ENCODE measurements around the gene ANO1.

The ANO1 gene

DNA sequence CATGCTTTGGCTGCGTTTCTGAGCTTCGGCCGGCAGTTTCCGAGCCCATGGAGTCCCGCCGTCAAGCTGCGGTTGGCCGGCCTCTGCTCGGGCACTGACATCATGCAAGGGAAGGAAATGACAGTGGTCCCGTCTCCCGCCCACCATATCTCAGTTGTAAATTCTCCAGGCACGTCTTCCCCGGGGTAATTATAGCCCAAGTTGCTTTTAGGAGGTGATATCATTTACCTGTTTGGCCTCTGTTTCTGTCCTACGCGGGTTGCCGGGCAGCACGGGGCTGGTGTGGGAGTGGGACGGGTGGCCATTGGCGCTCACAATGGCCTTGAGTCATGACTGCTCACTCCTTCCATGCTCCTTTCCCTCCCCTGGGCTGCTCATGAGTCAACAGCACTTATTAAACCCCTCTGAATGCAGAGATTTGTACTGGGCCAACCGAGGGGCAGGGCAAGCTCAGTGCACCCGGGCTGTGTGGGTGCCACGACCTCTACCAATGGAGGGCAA, 4.2 kb upstream of the ANO1 start:
- no peak for DNase-seq

DNA sequence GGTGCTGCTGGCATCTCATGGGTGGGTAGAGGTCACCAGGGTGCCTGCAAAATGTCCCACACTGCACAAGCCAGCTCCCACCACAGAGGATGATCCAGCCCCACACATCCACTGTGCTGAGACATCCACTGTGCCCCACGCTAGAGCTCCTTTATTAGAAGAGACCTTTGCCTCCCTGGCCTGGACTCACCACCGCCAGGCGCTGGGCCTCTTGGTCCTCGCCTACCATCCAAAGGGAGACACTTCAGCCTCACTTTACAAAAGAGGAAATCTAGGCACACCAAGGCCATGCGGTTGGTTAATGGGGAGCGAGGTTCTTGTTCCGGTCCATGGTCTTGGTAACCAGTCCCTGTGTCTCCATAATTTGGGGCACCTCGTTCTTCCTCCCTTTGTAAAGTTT, 3.4 kb upstream of the ANO1 start:
- no peak for DNase-seq

DNA sequence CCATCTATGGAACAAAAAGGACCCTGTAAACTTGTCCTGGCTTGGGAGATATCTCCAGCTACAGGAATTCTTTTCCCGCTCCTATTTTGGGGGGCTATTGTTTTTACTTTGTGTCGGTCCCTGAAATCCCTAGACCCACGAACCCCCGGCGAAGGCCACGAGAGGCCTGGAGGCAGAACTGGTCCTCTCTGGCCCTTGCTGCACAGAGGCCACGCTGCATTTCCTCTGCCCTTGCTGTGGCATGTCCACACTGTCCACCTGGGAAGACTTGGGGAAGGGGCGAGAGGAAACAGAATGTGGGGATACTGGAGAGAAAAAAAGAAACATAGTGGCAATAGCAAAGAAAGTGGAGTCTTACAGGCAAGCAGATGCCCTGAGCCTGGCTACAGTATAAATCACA, 2.3 kb upstream of the ANO1 start:
- no peak for DNase-seq

DNA sequence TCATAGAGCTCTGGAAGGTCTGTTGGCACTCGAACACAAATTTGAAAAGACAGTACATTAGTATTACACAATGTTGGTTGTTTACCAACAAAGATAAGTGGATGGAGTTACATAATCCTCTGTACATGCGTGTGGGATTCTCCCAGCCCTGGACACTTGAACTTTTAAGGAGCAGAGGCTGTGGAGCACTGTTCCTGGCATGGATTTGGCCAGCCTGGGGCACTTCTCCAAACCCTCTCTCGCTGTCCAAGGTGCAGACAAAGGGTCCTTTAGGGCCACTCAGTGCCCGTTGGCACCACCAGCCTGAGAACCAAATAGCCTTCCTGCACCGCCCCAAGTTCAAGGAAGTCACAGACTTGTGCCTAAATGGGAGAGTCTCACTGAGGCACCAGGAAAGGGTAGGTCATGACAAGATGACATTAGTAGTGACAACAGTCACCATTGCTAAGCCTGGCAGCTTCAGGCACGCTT, 1.6 kb upstream of the ANO1 start:
- DNase-seq, result no peak

DNA sequence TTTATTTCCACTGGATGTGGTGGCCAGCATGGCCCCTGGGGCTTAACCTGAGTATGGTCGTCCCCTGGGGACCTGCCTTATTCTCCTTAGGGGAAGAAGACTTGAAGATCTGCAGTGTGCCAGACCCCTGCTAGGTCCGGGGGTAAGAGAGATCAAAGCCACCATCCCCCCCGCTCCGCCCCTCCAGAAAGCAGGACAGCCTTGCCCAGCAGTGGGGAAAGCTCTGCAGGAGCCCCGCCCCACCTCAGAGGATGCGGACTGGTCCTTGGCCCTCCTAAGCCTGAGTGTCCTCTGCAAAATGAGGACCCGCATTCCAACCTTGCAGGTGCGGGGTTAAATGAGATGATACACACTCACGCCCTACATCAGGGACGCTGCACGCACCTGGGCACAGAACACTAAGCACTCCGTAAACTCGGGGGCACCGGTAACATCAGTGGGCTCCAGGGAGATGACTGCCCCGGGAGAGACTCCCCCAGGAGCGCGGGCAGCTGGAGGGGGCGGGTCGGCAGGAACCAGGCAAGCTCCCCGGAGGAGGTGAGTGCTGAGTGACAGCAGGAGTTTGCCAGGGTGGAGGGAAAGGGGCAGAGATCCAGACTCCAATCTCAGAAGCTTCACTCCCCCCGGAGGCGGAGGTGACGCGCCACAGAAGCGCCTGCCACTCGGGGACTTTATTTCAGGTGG, 564 bp upstream of the ANO1 start:
- no peak for DNase-seq

DNA sequence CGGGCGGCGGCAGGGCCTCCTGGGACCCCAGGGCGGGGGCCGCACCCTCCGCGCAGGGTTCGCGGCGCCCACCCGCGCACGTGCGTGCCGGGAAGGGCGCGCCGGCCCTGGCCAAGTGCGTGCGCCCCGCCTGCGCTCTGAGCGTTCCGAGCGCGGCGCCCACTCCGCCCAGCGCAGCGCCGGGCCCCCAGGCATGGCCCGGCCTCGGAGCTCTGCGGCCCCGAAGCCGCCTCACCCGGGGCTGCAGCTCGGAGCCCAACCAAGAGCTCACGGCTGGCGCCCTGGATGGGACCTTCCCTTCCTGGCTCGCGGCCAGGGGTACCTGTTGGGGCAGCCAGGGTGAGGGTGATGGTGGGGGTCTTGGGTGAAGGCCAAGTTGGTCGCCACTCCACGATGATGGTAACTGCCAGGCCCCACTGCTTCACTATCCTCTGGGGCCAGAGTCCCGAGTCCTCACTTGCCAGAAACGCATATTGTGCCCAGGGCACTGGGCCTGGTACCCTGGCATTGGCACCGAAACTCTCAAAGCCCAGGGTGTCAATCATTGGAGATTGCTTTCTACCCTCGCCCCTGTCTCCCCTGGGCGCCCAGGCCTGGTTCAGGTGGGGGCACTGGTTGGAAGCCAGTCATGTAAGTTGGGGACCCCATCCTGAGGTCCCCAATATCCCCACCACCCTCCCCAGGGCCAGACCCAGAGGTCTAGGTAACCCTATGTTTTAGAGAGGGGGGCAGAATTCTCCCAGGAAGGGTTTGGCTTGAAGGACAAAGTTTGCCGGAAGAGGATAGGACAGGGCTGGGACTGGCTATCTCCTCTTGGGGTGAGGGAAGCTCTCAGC, 882 bp downstream of the ANO1 start:
- no peak for DNase-seq

DNA sequence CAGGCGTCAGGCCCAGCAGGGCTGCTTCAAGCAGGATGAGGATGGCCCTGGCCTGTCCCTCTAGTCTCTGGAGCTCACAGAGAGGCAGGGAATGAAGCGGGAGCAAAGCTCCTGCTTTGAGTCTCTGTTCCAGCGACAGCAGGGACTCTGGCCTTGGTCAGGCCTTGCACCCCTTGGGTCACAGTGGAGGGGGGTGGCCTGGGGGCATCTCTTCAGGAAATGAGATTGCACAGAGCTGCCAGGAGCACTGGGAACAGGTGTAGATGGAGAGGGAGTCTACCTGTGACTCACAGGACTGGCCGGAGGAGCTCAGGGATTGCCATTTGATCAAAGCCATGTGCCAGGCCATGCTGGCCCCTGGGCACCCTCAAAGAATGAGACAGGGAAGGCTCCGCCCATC, 1.6 kb downstream of the ANO1 start:
- DNase-seq, result no peak

DNA sequence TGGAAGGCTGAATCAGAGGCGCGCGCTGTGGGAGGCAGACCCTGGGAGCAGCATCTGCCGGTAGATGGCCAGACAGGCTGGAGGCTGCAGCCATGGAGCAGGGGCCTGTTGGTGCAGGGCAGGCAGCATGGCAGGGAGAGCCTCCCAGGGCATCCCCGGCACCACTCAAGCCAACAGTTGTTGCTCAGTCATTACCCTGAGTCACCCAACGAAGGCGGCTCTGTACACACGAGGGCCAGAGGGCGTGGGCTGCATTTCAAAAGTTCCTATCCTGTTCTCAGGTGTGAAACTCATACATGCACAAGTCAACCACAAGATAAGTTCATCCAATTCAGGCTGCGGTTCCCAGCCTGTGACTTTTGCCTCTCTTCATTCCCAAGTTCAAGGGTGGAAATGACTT, 2.6 kb downstream of the ANO1 start:
- DNase-seq, result no peak

DNA sequence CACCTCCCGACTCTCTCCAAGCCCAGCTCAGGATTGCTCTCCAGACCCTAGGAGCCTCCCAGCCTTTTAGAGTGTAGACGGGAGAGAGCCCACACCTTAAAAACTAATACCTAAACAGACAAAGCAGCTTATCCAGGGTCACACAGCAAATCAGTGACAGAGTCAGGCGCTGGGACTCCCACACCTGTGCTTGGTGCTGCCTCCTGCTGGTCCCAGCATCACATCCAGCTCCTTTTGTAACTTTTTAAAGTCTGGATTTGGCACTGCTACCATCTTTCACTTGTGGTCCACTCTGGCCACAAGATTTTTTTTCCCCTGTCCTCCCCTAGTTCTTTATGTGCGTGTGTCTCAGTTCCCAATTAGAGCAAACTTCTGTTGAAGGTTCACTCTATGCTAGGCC, 4.7 kb downstream of the ANO1 start:
- no peak for DNase-seq

DNA sequence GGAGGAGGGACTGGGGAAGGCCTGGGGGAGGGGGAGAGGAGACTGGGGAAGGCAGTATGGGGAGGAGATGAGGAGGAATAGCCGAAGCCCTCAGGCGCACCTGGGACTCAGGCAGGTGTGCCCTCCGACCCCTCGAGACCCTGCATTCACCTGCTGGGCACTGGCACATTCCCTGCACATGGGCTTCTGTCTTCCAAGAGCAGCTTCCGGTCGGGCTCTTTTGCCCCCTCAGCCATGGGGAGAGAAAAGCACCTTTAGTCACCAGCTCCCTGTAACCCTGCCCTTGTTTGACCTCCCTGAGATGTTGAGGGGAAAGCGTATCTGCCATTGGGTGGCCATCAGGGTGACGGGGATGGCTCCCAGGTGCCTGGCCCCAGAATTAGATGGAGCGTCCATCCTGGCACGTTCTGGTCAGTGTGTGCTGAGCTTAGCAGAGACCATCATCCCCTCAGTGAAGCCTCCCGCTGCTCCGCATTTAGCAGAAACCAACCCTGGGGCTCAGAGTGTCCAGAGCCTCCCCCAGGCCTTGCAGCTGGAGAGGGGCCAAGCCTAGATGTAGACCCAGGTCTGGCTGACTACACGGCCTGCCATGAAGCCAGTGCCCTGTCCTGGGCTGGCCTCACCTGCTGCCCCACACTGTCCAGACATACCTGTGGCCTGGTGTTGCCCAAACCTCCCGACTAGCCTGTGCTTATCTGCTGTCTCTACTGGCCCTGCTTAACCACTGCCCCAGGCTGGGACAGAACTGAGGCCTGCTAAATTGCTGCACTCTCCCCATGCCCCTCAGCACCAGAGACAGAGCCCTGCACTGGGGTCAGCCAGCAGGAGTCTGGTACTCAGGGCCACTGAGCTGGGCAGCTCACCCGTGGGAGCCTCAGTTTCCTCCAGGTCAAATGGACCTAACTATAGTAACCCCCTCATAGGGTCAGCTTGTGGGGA, 6.2 kb downstream of the ANO1 start:
- no peak for DNase-seq

DNA sequence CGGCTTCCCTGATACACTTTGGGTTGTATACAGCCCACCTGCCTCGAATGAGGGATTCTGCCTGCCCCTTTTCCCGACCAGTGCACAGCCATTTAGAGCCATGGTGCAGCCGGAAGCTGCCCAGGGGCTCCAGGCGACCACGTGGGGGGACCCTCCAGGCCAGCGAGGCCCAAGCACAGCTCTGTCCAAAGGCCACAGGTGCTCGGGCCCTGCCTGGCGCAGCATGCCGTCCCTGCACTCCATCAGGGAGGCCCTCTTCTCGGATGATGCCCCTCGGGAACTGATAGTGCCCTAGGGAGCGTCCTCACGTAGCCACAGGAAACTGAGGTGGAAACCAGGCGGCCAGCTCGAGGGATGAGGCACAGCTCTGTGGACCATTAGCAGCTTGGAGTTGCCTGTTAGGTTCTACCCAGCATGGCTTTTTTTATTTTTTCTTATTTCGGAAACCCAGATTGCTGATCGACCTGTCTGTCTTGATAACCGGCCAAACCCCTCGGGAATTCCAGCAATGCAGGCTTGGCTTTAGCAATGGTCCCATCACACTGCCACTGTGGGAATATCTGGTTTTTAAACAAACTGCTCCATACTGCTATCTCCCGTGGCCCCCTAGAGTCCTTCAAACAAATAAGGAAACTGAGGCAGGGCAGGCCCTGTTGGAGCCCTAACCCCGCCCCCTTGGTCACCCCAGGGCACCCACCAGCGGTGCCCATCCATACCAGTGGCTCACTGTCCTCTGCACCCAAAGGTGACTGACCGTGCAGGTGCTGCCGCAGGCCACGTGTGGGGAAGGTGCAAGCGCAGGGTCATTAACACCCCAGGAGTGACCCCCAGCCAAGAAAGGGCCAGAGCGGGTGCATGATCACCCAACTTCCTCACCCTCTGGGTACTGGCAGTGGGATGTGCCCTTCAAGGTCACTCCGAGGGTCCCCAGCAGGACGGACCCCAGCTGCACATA, 8.0 kb downstream of the ANO1 start:
- DNase-seq, result no peak

DNA sequence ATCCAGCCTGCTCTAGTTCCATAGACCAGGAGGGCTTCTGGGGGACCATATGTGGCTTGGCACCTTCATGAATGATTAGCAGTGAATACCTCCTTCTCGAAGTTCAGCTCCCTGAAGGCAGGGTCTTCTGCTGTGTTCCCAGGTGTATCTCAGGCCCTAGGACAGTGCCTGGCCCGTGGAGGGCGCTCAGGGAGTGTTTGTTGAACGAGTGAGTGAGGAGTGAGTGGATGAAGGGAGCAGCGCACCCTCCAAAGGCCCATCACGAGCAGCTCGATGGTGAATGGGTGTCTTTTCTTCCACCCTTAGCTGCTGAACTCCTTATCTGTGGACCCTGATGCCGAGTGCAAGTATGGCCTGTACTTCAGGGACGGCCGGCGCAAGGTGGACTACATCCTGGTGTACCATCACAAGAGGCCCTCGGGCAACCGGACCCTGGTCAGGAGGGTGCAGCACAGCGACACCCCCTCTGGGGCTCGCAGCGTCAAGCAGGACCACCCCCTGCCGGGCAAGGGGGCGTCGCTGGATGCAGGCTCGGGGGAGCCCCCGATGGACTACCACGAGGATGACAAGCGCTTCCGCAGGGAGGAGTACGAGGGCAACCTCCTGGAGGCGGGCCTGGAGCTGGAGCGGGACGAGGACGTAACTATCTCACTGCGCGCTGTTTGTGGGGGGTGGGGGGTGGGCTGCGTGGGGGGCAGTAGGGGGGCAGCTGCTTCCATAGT, 9.5 kb downstream of the ANO1 start:
- no peak for DNase-seq

DNA sequence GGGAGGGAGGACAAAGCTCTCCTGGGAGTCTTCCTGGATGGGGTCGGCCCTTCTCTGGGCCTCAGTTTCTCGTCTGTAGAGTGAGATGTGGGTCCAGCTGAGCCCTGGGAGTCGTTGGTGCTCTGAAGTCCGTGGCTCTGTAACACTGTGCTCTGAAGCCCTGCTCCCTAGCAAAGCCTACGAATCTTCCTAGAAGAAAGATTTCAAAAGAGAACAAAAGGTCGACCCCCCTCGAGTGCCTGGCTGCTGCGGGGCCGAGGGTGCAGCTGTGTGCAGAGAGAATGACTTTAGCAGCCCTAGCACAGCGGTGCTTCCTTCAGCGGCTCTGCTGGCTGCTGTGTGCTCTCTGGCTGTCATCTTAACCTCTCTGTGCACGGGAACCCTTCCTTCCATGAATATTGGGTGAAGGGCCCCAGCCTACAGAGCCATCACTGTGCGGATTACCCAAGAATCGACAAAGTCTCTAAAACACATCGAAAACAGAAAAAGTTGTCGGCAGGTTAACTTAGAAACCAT, 10.7 kb downstream of the ANO1 start:
- DNase-seq, result no peak

DNA sequence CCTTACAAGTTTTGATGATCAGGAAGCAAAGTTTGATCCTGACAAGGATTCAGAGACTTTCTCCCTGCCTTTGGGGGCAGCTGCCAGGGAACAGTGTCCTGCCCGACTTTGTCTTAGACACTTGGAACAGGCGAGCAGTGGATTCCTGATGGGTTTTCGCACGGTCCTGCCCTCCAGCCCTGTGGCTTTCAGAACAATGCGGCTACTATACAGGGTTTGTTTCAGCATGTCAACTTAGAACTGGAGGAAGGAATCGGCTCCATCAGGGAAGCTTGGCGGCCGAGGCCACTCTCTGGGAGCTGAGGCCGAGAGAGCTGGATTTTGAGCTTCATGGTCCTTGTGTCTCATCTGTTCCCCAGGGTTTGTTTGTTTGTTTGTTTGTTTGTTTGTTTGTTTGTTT, 11.5 kb downstream of the ANO1 start:
- no peak for DNase-seq

DNA sequence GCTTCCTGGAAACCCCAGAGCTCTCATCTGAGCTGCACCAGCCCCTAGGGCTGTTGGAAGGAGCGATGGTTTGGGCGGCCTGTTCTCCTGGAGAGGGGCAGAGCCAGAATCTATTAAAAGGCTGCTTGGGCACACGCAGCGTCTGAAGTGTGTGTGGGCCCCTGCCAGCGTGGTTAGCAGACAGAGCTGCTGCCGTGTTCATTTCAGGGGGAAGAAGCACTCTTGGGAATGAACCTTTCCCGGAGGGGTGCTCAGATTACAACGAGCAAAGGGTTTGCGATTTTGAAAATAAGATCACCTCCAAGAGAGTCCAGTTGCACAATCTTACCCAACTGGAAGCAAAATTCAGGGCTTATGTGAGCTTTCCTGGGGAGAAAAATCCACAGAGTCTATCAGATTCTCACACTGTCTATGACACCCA, 12.9 kb downstream of the ANO1 start:
- DNase-seq, result no peak

DNA sequence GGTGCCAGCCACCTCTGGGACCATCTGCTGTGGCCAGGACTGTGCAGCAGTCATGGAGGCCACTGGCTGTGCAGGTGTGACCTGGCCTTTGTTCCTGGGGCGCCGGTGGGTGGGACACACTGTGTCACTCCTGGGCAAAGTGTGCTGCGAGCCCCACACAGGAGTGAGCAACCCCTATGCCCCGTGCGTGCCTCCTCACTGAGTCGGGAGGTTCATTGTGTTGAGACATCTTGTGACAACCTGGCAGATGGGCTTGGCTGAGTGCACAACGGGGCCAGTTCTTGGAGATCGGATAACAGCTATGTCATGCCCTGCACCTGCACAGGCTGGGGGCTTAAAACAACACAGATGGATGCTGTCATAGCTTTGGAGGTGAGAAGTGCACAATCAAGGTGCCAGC, 13.5 kb downstream of the ANO1 start:
- no peak for DNase-seq

DNA sequence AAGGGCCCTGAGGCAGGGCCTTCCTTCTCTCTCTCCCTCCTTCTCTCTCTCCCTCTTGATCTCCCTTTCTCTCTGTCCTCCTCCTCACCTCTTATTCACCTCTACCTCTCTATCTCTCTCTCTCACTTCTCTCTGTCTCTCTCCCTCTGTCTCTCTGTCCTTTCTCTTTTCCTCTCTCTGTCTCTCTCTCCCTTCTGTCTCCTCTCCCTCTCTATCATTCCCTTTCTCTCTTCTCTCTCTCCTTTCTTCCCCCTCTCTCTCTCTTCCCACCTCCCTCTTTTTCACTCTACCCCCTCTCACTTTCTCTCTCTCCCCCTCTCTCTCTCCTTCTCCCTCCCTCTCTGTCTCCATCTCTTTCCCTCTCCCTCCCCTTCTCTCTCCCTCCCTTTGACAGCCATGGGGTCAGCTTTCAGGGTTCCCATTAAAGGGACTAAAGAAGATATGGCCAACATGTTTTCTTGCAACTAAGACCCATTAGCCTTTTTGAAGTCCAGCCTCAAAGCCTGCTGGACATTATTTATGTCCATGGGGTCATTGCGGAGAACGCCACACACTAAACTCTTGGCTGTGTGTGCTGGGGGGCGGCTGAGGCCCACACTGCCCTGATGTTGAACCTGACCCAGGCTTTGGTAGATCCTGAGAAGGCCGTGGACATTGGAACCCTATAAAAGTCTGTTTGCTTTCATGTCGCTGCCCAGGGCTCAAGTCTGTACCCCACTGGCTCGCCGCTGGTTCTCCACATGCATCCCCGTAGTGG, 15.0 kb downstream of the ANO1 start:
- DNase-seq, result no peak

DNA sequence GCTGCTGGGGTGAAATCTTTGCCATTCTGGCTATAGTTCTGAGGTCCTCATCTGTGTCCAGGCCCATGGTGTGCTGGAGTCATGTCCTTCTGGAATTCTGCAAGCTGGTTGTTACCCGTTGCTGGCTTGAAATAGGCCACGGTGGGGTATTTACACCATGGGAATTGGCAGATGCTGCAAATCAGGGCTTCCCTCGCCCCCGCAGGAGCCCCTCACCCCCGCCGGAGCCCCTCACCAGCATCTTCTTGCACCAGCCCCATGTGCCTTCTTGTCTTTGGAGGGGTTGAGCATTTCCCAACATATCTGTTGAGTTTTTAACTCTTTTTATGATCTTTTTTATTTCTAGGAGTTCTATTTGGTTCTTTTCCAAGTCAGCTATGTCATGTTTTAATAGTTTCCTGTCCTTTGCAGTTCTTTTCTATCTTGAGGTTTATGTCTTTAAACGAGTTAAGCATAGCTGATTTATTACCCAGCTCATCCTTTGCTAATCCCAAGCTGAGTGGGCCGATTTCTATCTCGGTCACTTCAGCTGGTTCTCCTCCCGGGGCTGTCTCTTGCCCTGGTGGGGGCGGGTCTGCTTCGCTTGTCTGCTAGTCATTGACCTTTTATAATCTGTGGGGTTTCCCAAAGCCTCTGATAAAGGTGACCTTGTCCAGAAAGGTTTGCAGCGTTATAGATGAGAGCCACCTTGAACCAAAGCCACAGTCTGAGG, 17.6 kb downstream of the ANO1 start:
- DNase-seq, result no peak

DNA sequence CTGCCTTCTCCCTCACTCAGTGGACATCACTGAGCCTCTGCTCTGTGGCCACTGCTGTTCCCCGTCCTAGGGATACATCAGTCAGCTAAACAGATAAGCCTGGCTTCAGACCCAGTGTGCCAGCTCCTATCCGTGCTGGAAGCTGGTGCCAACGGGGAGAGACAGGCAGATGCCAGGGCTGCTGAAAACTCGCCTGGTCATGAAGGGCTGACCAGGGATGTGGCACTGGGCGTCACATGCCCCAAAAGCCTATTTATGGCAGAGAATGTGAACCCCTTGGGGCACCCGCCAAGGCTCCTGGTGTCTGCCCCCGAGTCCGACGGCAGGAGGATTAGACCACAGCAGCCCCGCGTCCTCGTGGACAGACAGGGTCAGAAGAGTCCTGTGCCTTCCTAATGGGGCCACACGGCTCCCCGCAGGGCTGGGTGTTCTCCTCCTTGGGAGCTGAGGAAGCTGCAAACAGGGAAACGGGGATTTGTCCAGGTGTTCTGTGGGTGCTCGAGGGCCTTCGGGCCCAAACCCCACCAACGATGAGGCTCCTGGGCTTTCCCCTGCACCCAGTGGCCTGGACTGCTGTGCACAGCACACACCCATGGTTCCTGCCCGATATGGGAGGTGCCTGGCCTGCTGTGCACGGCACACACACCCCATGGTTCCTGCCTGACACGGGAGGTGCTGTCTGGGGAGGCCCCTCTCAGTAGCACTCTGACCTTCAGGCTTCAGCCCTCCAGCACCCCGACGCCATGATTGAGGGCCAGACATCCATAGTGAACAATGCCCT, 19.9 kb downstream of the ANO1 start:
- DNase-seq, result no peak
